GM18508 (cell line): Measurements from ENCODE around the gene DNASE1L1.

Experiments
- ATAC-seq: cut with Tn5 transposase; IDR thresholded peaks from one replicate; pipeline ENCODE4 v1.9.1; 2021; ENCODE audit warnings: moderate number of reproducible peaks; ENCODE audit not compliant: insufficient read depth, unreplicated experiment

The DNASE1L1 gene

DNA sequence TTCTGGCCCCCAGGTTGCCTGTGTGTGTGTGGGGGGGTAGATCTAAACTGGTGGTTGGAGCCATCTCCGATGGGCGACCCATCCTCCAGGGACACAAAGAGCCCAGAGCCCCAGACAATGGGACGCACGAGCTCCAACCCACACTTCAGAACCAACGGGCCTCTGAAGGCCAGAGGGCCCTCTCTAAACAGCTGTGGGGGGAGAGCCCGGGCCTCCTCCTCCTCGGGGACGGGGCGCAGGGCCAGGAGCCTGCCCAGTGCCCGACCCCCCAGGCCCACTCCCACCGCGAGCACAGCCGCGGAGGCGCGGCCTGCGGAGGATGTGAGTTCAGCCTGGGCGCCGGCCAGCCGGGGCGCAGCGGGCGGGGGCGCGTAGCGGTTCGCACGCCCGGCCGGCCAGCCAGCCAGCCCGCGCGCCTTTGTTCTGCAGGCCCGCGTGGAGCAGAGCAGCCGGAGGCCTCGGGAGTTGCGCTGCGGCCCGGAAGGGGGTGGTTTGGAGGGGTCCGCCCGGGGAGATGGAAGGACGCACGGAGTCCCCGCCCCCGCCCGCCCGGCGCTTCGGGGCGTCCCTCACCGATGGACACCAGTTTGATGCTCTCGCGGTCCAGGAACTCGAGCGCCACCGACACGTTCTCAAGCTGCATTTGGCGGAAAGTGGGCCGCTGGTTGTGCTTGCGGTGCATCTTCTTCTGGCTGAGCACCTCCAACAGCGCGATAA is 38.6 kb downstream of the DNASE1L1 start:
- no peak for ATAC-seq

DNA sequence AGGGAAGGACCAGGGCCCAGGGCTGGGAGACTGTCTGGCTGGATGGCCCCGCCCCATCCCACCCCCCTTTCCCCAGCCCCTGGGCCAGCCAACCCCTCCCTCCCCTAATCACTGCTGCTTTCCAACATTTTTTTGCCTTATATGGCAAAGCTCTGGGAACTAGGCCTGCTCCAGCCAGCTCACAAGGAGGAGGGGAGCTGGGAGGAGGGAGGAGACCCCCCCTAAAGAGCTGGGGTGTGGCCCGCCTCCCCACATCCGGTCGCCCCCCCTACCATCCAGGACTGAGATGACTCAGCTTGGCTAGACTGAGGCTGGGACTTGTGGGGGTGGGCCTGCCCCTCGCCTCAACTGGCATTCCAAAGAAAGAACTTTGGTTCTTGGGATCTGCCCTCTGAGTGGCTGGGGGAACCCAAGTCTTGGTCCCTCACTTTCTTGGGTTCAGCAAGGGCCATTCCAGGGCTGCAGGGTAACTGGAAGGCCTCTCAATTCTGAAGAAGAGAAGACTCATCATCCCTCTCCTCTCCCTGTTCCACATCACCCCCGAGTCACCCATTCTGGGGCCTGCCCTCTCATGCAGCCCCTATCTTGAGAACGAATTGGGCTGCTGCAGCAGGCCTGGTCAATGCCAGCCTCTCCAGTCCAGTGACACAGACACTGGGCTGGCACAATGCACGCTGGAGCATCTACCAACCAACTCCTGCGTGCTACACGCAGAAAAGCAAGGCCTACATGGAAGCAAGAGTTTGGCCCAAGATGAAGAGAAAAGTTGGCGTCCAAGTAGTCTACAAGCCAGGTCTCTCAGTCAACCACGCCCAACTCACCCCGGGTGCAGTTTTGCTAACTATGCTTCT is 39.4 kb downstream of the DNASE1L1 start:
- no peak for ATAC-seq

DNA sequence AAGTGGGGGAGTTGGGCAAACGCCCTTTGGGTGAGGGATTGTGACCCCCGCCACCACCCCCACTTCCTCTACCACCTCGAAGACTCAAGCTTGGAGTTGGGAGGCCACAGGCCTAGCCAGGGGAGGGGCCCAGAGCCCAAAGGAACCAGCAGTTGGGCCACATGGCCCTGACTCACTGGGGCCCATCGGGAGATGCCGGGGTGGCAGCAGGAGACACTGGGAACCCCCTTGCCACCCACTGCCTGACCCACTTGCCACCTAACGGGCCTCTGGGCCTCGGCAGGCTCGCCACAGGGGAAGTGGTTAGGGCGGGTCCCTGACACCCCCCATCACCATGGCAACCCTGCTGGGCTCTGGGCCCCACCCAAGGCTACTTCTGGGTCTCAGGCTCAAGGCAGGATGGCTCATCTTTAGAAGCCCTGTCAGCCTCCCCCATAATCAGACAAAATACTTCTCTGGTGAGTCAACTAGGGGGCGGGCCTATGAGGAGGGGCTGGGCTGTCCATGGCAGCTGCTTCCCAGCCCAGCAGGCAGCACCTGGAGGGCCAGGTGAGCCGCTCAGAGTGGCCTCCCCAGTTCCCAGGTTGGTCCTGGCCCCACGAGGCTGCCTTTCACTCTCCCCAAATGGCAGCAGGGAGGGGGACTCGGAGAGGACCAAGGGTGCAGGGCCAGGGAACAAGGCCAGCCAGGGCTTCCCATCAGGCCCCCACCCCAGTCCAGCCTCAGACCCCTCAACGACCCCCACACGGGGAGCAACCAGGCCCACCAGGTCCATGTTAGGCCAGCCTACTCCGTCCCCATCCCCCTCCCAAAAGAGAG is 40.2 kb downstream of the DNASE1L1 start:
- no peak for ATAC-seq

DNA sequence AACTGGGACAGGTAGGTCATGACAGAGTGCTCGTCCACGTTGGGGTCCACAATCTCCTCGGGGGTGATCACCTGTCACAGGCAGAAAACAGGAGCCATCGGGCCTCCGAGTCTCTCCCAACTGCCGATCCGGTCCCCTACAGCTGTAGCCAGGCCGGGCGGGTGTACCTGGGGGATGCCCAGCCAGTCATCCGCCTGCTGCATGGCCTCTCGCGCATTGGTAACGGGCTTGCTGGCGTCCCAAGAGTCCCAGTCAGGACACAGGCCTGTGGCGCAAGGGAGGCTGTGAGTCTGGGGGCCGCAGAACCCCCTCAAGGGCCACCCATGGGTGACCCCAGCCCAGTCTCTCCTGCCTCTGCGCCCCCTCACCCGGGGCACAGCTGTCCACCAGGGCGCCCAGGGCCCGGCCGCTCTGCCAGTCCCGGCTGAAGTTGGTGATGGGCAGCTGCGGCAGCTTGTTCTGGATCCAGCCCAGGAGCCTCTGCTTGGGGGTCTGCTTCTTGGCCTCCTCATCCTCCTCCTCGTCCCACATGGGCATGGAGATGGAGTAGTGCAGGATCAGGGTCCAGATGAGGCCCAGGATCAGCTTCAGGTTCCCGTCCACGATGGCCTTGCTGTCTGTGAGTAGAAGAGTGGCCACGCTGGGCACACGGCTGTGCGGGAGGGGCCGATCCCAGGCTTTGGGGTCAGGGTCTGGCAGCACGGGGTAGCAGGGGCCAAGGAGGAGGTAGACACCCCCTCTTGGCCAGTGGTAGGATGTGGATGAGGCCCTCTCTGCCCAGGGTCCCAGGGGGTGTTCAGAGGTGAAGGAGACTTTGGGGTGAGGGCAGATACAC is 41.4 kb downstream of the DNASE1L1 start:
- ATAC-seq = no peak

DNA sequence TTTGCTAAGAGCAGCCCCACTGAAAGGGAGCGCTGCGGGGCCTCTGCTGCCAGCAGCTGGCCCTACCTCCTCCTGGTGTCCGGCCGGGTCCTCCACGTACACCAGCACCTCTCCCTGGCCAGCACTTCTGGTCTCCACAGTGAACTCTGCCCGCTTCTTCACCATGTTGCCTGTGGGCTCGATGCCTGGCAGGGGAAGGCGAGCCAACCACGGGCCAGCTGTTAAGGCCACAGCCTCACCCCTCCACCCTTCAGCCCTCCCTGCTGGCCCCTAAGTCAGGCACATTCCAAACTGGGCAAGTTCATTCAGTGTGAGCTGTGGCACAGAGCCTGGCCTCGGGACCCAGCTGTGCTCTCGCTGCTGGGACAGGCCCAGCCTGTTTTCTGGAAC is 42.4 kb downstream of the DNASE1L1 start:
- ATAC-seq = no peak

DNA sequence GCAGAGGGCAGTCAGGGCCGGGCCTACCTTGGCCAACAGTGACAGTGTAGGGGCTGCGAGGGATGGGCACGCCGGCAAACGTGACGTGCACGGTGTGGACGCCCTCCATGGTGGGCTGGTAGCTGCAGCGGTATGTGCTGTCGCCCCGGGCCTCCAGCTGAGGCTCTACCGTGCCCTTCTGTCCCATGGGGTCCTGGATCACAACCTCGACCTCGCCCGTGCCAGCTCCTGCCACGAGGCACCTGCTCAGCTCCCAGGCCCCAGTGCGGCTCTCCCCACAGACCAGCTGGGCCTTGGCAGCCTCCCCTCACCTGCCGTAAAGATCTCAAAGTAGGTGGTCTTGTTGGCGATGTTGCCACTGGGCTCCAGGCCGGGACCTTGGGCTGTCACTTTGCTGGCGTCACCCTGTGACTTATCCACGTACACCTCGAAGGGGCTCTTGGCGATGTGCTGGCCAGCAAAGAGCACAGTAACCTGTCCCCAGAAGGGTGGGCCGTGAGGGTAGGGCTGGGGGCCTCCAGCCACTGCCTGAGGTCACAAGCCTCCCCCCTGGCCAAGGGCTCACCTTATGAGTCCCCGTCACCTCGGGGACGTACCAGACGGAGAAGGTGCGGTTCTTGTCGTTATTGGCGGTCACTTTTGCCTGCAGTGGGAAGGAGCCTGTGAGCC is 42.9 kb downstream of the DNASE1L1 start:
- ATAC-seq = no peak

DNA sequence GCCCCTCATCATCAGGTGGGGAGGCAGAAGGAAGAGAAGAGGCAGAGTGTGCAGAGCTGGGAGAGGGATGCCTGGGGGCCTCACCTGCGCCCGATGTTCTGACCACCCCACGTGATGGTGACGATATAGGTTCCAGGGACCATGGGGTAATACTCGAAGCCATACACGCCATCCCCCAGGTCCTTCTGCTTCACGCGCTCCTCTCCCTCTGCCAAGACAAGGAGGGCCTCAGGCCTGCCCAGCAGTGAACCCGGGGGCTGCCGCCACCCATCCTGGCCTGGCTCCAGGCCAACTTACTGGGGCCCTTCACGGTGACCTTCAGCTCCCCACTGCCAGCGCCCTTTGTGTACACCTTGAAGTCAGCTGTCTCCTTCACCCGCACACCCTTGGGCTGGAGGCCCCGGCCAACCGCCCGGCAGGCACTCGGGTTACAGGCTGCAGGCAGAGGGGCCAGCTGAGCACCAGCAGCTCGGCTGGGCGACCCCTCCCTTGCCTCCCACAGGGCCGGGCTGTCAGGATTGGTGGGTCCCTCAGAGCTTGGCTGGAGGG is 43.9 kb downstream of the DNASE1L1 start:
- no peak for ATAC-seq

DNA sequence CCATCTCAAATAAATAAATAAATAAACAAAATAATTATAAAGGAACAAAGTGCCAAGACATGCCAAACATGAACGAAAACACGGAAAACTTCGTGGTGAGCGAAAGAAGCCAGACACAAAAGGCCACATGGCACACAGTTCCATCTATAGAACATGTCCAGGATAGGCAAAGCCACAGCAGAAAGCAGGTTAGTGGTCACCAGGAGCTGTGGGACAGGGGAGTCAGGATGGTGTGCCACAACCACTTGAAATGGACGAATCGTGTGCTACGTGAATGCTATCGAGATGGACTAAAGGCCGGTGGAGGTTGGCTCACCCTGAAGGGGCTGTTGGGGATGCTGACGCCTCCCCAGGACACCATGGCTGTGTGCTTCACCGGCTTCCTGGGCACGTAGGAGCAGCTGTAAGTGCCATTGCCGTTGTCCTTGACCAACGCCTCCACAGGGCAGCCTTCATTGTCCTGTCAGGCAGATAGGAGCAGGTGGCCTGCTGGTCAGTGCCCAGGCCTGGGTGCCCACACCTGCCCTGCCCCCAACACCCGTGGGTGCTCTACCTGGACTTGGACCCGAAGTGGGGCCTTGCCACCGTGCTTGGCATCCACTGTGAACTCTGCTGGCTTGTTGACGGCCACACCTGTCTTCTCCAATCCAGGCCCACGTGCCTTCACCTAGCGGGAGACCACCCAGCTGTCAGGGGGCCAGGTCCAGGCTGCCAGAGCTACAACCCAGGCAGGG is 45.2 kb downstream of the DNASE1L1 start:
- no peak for ATAC-seq

DNA sequence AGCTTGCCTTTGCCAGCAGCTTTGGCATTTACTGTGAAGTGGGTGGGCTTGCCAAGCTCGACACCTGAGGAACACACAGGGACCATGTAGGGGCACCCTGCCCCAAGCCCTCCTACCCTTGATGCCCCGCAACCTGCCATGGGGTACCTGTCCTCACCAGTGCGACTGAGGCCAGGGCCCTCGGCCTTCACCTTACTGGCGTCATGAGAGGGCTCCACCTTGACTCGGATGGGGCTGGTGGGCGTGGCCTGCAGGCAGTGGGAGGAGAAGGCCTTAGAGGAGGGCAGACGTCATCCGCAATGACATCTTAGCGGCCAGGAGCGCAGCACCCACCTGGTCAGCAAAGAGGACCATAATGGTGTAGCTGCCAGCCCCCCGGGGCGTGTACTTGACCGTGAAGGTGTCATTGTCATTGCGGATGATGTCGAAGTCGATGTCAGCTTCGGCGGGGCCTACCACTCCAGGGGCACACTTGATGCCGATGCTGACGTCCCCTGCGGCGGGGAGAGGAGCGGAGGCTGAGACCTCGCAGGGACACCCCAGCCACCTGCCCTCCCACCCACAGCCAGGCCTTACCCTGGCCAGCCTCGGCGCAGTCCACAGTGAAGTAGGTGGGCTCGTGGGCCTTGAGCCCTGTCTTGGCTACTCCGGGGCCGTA is 46.8 kb downstream of the DNASE1L1 start:
- no peak for ATAC-seq

DNA sequence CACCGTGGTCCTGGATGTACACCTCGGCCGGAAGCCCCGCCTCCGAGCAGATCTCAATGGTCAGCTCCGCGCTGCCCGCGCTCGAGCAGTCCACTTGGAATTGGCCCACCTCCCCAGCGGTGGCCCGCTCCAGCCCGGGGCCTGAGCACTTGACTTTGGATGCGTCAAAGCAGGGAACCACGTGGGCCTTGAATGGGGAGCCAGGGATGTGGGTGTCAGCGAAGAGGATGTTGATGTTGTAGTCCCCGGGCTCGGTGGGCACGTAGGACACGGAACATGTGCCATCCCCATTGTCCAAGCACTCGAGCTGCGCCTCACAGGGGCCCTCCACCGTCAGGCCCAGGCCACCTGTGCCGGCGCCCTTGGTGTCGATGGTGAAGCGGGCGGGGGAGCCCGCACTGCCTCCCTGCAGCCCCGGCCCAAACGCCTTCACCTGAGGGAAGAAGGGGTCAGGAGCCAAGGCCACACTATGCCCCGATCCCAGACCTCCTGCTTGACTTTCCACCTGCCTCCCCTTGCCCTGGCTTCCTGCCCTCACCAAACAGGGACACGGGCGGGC is 48.8 kb downstream of the DNASE1L1 start:
- no peak for ATAC-seq

DNA sequence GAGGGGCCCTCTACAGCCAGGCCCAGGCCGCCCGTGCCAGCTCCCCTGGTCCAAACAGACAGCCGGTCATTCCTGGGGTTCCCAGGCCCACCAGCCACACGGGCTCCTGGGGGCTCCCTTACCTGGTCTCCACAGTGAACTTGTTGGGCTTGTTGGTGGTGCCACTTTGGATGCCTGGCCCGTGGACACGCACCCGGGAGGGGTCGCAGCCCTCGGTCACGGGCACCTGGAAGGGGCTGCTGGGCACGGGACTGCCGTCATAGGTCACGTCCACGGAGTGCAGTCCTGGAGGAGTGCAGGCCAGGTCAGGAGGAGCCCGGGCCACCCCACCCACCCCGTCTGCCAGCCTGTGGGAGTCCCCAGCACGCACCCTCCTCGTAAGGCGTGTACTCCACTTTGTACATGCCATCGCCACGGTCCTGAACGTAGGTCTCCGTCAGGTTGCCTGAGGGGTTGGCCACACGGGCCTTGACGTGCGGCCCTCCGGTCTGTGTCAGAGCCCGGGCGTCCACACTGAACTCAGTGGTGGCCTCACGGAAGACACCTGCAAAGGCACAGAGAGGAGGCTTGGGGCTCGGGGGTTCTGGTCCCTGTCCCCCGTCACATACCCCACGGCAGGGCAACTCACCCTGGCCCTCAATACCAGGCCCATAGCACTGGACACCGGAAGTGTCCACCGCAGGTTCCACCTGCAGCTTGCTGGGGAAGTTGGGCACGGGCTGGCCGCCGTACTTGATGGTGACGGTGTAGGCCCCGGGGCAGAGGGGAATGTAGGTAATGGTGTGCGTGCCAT is 49.5 kb downstream of the DNASE1L1 start:
- no peak for ATAC-seq

DNA sequence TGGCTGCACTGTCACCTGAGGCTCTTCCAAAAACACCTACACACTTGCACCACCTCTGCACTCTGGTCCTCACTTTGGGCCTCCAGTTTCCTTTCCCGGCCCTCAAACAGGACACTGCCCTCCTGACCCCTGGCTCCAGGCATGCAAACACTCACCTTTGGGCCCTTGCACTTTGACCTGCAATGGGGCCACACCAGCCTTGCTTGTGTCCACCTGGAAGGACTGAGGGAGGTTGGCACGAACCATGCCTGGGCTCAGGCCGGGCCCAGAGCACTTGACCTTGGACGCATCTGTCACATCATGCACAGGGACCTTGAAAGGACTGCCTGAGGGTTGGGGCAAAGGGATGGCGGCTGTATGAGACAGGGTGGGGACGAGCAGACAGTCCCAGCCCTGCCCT is 50.2 kb downstream of the DNASE1L1 start:
- no peak for ATAC-seq

DNA sequence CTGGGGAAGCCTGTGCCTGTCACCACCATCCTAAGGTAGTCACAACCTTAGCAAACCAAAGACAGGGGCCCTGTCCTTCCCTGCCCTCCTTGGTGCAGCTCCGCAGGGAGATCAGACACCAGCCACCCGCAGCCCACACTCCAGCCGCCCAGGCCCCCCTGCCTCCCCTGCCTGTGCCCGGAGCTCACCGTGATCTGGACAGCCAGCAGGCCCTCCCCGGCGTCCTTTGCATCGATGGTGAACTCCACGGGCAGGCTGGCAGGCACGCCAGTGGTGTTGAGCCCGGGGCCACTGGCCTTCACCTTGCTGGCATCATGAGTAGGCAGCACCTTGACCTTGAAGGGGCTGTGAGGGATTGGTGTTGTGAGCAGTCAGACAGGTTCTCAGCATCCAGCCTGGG is 51.0 kb downstream of the DNASE1L1 start:
- no peak for ATAC-seq

DNA sequence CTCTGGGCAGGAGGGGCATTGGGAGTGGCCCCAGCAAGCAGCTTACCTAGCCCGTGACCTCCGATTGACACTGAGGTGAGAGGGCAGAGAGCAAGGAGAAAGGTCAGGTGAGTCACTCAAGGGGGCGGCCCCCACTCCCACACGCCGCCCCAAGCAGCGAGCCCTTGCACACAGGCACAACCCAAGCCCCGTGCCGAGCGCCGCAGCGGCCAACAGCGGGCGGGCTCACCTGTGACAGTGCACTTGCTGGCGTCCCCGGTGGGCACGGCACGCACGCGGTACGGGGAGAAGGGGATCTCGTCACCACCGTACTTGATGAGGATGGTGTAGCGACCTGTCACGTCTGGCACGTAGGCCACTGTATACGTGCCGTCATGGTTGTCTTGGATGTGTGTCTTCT is 51.8 kb downstream of the DNASE1L1 start:
- ATAC-seq = no peak

DNA sequence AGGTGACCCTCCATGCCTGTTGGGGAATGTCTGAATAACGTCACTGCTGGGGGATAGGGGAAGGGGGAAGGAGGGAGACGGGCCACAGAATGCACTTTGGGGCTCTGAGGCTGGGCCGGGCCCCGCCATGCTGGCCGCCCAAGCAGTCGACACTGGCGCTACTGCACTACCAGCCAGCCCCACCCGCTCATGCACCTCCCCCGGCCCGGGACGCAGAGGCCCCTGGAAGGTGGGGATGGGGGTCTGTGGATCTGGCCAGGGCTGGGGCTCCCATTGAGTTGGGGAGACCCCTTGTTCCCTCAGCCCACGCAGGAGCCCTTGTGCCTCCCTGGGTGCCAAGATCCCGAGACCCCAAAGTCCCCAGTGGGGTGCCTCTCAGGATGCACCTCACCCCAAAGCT is 52.5 kb downstream of the DNASE1L1 start:
- ATAC-seq = no peak

DNA sequence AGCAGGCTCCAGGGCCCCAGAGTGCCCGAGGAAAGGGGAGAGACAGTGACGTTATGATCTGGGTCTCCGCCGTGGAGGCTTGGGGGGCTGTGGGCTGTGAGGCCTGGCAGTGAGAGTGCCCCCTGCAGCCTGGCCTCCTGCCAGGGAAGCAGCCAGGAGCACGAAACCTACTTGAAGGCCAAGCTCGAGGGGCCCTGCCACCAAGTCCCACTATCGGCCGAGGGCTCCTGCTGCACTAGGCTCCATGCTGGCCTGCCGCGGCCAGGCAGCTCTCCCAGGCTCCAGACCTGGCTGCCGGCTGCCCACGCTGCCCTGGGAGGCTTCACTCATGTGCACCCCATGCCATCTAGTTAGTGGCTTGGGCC is 53.3 kb downstream of the DNASE1L1 start:
- no peak for ATAC-seq

DNA sequence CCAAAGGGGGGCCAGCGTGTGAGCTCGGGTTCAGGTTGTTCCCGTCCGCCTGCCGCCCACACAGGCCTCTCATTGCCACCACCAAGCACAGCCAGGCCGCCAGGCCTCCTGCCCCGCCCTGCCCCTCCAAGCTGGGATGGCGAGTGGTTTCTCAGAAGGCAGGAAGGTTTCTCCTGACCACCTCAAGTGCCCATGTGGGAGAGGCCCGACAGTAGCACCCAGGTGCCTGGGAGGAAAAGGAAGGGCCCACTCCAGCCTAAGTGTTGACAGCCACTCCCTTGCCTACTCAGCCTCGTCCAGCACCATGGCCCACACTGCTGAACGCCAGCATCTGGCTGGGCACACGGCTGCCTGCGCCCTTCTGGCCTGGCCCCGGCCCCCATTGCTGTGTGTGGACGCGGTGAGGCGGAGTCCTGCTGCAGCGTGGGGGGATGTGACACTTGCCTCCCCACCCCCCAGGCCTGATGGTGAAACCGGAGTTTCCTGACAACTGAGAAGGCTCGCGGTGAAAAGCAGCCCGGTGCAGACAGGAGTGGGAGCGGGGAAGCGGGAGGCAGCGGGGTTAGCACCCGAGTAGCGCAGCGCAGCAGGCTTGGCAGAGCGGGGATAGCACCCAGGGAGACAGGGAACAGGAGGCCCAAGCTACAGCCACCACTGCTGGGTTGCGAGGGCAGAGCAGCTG is 53.8 kb downstream of the DNASE1L1 start:
- ATAC-seq = no peak
